Body of pancreas (tissue), 4 donors: ENCODE measurements around the gene ELK4.

Source experiments
- CTCF ChIP-seq, 7 experiments: fragments of 450-650 bp in 4 of 7; fragments of 200-600 bp in 3 of 7; sonication (generic) in 3 of 7; IDR thresholded peaks; one replicate each; pipeline ENCODE4 v1.5.1; 2016 to 2019; ENCODE audit warnings: antibody characterized with exemption in 7 of 7
- POLR2A ChIP-seq, 3 donors: fragments of 450-650 bp; IDR thresholded peaks; one replicate each; pipeline ENCODE4 v1.6.1; 2016; ENCODE audit warnings: antibody characterized with exemption in 3 of 3, mild to moderate bottlenecking in 2 of 3

- TF ChIP-seq POLR2A (IDR thresholded peaks at IDR 0.05) = no peak
- no peak for TF ChIP-seq CTCF (IDR thresholded peaks at IDR 0.05)
Observed at GRCh38 chr1:205590457-205590768, 41.4 kb downstream of the ELK4 start.
